Heart left ventricle (tissue), 16 donors: ENCODE measurements around the gene ALDH1L1. TPM values are rescaled to one million over a fixed set of nuclear protein-coding genes. Genes with fewer than 3 reads are reported as not detected.
A peak's percentile ranks its signal among the peaks of the same experiment; 100 is the strongest.

Source experiments
- ATAC-seq, 4 donors: fragments of 200-7000 bp; cut with Tn5 transposase; one replicate each; pipeline ENCODE4 v1.9.1; 2020 to 2022; ENCODE audit warnings: moderate library complexity in 4 of 4, mild to moderate bottlenecking in 3 of 4, moderate number of reproducible peaks in 1 of 4
- DNase-seq, 5 donors: peaks; one replicate each; pipeline ENCODE4 v3.0.0-alpha.2; 2020
- H3K27ac ChIP-seq, 12 donors: fragments of 200-600 bp; sonication (generic) in 4 of 12; one replicate each; pipeline versions ENCODE4 v1.5.0 to v1.8.0; 2016 to 2022; ENCODE audit warnings: mild to moderate bottlenecking in 2 of 12
- H3K27me3 ChIP-seq, 9 donors: fragments of 200-600 bp; sonication (generic) in 2 of 9; one replicate each; pipeline versions ENCODE4 v1.5.1 to v1.8.0; 2016 to 2022; ENCODE audit warnings: mild to moderate bottlenecking in 3 of 9
- H3K36me3 ChIP-seq, 9 donors: fragments of 200-600 bp; sonication (generic) in 2 of 9; one replicate each; pipeline versions ENCODE4 v1.5.0 to v1.8.0; 2018 to 2022; ENCODE audit warnings: mild to moderate bottlenecking in 2 of 9
- H3K4me1 ChIP-seq, 12 donors: fragments of 200-600 bp; sonication (generic) in 4 of 12; one replicate each; pipeline versions ENCODE4 v1.5.0 to v1.8.0; 2016 to 2022; ENCODE audit warnings: mild to moderate bottlenecking in 3 of 12
- H3K4me3 ChIP-seq, 12 donors: fragments of 200-600 bp; sonication (generic) in 4 of 12; one replicate each; pipeline versions ENCODE4 v1.5.0 to v1.8.0; 2017 to 2022; ENCODE audit warnings: mild to moderate bottlenecking in 9 of 12, moderate library complexity in 4 of 12
- H3K9me3 ChIP-seq, 12 donors: fragments of 200-600 bp; sonication (generic) in 4 of 12; one replicate each; pipeline versions ENCODE4 v1.5.0 to v1.8.0; 2016 to 2022; ENCODE audit warnings: mild to moderate bottlenecking in 1 of 12
- POLR2A ChIP-seq, 2 donors: fragments of 450-650 bp; IDR thresholded peaks; one replicate each; pipeline ENCODE4 v1.6.1; 2017; ENCODE audit warnings: antibody characterized with exemption in 2 of 2, mild to moderate bottlenecking in 2 of 2, moderate library complexity in 2 of 2
- WGBS, 4 donors: extraction: QIAGEN DNeasy Blood & Tissue Kit in 2 of 4; methylation state at CpG; one replicate each; pipeline versions ENCODE4 v1.1.5 to v1.1.7; 2013 to 2018; 5-methylcytosine and 5-hydroxymethylcytosine counted together
- intact Hi-C, 10 donors: fragments of 100-400 bp; cut with DNase I; formaldehyde crosslinking; loops; one replicate each; pipeline versions ENCODE4 v1.11.1 to v1.14.2; 2022
- polyA plus RNA-seq, 2 donors: library from polyadenylated mRNA; stranded (reverse); fragments of 200-250 nt; gene quantifications; one replicate each; pipeline ENCODE4 v1.2.3, GENCODE V29; 2013
- total RNA-seq, 9 donors: library from RNA; depleted of rRNA in 2 of 9; stranded (reverse); fragments of >200 nt in 2 of 9; fragmentation: NEBNext Ultra II Directional in 3 of 9; extraction: Animal tissue kit (Norgen Biotek cat#: 25700) in 3 of 9; gene quantifications; one replicate each; pipeline versions ENCODE4 v1.1.0 to v1.2.4, GENCODE V29; 2016 to 2023
- TF ChIP-seq, protein P1 (sequence below), 12 donors: fragments of 200-600 bp; sonication (generic) in 4 of 12; IDR thresholded peaks; one replicate each; pipeline versions ENCODE4 v1.5.0 to v1.8.0; 2018 to 2022; ENCODE audit warnings: antibody characterized with exemption in 12 of 12, mild to moderate bottlenecking in 5 of 12
- donor health status: ischemic (EF 13 %, LVEDD 7.1; RV severe dilation, severe dysfunction).
- donor health status: healthy with polysubstance abuse.
- donor health status: DM: no; HTN: yes; CAD: no.
- donor health status: DM: no; HTN: no; CAD: no.
- donor health status: ischemic (EF 25% LVEDD 6.9; RV normal size, moderate dysfunction).
- donor health status: ischemic (EF 25% LVEDD 5.7; RV mildly dilated, moderate dysfunction).
- donor health status: healthy.
- donor health status: DM: yes; HTN: yes; CAD: no.
- donor health status: ischemic (EF 35%, LVEDD 5.7; RV mildly dilated, moderate dysfunction).
- donor health status: nonischemic (EF 11% LVEDD 7.7; RV severe dilation, severe dysfunction).
- donor health status: DM: yes; HTN: yes; CAD: no.
- donor health status: PGD.
- donor health status: ischemic (EF 29% LVEDD 5.4; RV normal size, mild dysfunction).
- donor health status: nonischemic (EF 23%, LVEDD 6.1; RV moderate dilation, normal function).

The ALDH1L1 gene
- total and polyA plus RNA-seq, 11 donors, result 13.4 to 74.1 (median 29.0) TPM

DNA sequence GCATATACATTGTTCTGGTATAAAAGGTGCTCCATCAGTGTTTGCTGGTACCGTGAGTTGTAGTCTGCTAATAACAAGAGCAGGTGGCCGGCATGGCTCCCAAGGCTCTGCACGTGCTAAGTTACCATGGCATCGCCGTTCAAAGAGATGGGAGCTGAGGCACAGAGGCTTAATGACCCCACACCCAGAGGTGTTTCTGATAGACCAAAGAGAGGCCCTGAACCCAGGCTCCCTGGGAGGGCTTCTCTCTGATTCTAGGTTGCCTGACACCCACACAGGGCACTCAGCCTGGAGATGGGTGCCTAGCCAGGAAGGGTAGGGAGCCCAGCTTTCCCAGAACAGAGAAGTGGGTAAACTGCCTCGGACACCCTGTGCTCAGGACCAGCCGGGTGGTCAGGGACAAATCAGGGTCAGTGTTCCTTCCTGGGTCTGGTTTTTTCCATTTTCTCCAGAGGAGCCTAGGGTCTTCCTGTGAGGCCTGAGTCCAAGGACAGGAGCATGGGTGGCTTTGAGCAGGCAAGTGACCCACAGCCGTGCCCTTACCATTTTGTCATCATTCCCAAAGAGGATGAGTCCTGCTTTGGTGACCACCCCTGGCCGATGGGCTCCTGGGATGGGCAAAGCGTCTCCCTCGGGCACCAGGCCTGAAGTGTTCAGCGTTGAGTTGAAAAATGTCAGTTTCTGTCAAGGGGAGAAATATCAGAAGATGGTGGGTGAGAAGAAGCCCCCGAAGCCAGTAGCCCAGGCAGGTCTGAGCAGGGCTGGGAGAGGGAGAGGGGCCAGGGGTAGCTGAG is 27.3 kb downstream of the ALDH1L1 start:
- TF ChIP-seq, protein P1, sequence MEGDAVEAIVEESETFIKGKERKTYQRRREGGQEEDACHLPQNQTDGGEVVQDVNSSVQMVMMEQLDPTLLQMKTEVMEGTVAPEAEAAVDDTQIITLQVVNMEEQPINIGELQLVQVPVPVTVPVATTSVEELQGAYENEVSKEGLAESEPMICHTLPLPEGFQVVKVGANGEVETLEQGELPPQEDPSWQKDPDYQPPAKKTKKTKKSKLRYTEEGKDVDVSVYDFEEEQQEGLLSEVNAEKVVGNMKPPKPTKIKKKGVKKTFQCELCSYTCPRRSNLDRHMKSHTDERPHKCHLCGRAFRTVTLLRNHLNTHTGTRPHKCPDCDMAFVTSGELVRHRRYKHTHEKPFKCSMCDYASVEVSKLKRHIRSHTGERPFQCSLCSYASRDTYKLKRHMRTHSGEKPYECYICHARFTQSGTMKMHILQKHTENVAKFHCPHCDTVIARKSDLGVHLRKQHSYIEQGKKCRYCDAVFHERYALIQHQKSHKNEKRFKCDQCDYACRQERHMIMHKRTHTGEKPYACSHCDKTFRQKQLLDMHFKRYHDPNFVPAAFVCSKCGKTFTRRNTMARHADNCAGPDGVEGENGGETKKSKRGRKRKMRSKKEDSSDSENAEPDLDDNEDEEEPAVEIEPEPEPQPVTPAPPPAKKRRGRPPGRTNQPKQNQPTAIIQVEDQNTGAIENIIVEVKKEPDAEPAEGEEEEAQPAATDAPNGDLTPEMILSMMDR (IDR thresholded peaks at IDR 0.05), result no peak
- no peak for TF ChIP-seq POLR2A (IDR thresholded peaks at IDR 0.05)
- no peak overlapping the region for H3K4me3 ChIP-seq
- no peaks in the 10 kb centered on the region for H3K9me3 ChIP-seq
- H3K4me1 ChIP-seq, result no peaks in the 10 kb centered on the region
- no peak overlapping the region for H3K27ac ChIP-seq
- DNase-seq, result peak in 1 of 5 donors; percentile 32
- intact Hi-C loops, result no loop called here
- H3K27me3 ChIP-seq, result no peaks in the 10 kb centered on the region
- 87 to 93% (median 91%) methylated on average over 13 of the region's 13 CpGs for WGBS, 4 donors
- no peak for ATAC-seq
- peaks cover 0 to 22% (median 0%) of the 10 kb centered on the region in 9 donors for H3K36me3 ChIP-seq

DNA sequence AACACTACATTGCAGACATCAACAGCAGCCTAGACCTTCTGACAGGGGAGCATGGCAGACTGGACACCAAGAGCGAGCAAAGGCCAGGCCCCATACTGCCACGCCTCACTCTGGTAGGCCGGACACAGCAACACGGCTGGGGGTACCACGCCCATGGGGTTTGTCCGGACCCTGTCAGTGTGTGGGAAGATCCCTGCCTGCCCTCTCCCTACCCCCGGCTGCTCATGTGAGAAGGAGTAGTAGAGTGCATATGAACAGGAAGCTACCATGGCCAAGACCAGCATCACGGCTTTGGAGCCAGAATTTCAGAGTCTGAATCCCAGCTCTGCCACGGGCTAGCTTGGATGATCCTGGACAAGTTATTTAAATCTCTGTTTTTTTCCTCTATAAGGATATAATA is 27.9 kb downstream of the ALDH1L1 start:
- Histone ChIP-seq H3K36me3 (peaks cover 0 to 18% (median 0%) of the 10 kb centered on the region in 9 donors), H3K4me3 (no peak overlapping the region), H3K9me3 (no peaks in the 10 kb centered on the region), H3K4me1 (no peaks in the 10 kb centered on the region), H3K27me3 (no peaks in the 10 kb centered on the region), H3K27ac (no peak overlapping the region)
- DNase-seq (no peak), ATAC-seq (no peak)
- TF ChIP-seq, protein P1 (IDR thresholded peaks at IDR 0.05), result no peak
- no peak for TF ChIP-seq POLR2A (IDR thresholded peaks at IDR 0.05)
- 81 to 93% (median 89%) methylated on average over 9 of the region's 9 CpGs for WGBS, 4 donors
- intact Hi-C loops, result no loop called here

DNA sequence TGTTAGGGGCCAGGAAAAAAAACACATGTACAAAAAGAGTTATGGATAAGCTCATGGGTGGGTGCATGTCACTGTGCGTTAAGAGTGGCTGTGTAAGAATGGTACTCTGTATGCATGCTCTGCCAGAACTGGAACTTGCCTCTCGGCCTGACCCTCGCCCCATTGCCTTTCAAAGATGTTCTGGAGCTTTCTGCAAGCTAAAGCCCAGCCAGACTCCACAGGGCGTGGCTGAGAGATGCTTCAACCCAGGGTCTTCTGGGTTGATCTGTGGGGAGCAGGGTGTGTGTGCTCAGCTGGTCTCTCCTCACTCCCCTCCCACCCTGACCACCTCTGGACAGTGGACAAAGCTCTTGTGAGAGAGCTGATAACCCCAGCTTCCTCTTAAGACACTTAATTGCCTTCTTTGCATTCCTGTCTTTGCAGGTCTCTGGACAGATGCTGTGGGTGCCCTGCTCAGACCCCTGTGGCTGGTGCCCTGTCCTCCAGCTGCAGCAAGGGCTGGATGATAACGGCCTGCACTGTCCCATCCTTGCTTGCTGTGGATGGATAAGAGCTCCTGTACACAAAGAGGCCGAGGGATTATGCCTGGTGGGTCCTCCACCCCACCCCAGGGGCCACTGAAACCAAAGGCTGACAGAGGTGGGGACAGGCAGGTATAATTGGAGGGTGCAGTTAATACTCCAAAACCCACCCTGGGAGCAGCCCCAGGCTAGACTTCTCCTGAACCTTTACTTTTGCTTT is 28.7 kb downstream of the ALDH1L1 start:
- ATAC-seq (no peak), DNase-seq (no peak)
- H3K36me3 ChIP-seq, result peaks cover 0 to 18% (median 0%) of the 10 kb centered on the region in 9 donors
- 70 to 82% (median 80%) methylated on average over 5 to 6 of the region's 6 CpGs for WGBS, 4 donors
- TF ChIP-seq POLR2A (IDR thresholded peaks at IDR 0.05), result no peak
- TF ChIP-seq, protein P1 (IDR thresholded peaks at IDR 0.05), result no peak
- no peaks in the 10 kb centered on the region for H3K4me1 ChIP-seq
- no peak overlapping the region for H3K4me3 ChIP-seq
- H3K27ac ChIP-seq, result no peak overlapping the region
- no peaks in the 10 kb centered on the region for H3K9me3 ChIP-seq
- no peaks in the 10 kb centered on the region for H3K27me3 ChIP-seq
- intact Hi-C loops, result no loop called here

DNA sequence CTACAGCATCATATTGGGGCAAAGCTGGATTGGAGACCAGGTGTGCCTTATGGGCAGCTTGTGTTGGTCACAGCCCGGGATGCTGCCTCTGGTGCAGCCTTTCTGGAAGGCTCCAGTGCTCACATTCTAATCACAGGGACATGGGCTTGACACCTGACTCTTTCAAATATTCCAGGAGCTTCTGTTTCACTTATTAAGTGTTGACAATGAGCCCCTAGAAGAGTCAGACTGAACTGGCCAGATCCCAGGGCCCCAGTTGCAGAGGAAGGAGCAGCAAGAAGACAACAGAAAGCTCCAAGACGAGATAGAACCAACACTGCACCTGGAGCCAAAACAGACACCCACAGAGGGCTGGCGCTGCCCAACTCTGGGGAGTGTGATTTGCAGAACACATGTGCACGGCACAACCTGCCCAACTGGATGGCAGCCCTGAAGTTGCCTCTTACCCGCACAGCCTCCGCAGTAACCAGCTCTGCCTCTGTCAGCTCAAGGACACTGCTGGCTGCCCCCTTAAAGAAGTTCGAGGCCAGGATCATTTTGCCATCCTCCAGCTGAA is 30.3 kb downstream of the ALDH1L1 start:
- no peak overlapping the region for H3K4me3 ChIP-seq
- no peak overlapping the region for H3K27ac ChIP-seq
- H3K36me3 ChIP-seq, result peaks cover 0 to 18% (median 0%) of the 10 kb centered on the region in 9 donors
- no peak for ATAC-seq
- TF ChIP-seq, protein P1 (IDR thresholded peaks at IDR 0.05), result no peak
- TF ChIP-seq POLR2A (IDR thresholded peaks at IDR 0.05), result no peak
- WGBS, 4 donors, result 85 to 91% (median 90%) methylated on average over 7 of the region's 7 CpGs
- no peaks in the 10 kb centered on the region for H3K4me1 ChIP-seq
- intact Hi-C loops, result no loop called here
- H3K9me3 ChIP-seq, result no peaks in the 10 kb centered on the region
- no peak for DNase-seq
- H3K27me3 ChIP-seq, result no peaks in the 10 kb centered on the region
